GM18873 (cell line): Measurements from ENCODE around the gene CTAGE15.

ENCODE experiments used
- ATAC-seq: cut with Tn5 transposase; IDR thresholded peaks from one replicate; pipeline ENCODE4 v1.9.1; 2021; ENCODE audit warnings: mild to moderate bottlenecking, moderate library complexity, moderate number of reproducible peaks; ENCODE audit not compliant: unreplicated experiment, low FRiP score

The CTAGE15 gene

DNA sequence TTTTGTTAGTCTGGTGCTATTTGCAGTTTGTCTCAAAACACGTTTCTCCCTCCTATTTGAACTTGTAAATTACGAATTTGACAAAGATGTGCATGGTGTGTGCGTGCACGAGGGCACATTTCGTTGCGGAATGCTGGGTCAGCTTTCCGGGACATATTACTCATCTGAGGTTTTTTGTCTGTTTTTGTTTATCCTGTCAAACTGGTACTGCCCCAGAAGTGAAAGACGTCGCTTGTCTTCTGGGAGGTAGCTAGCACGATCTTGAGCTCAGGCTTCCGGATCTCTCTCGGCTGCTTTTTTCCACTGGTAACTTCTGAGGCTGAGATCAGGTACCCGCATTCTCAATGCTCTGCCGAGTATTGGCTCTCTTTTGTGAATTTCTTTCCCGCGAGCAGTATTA is 49.6 kb downstream of the CTAGE15 start:
- ATAC-seq, result peak; percentile 37

GRCh38 chr7:143622130-143622529 is 50.5 kb downstream of the CTAGE15 start:
- peak; percentile 35 for ATAC-seq
